ENCODE measurements around the gene CHAC1. TPM values are rescaled to one million over a fixed set of nuclear protein-coding genes. Genes with fewer than 3 reads are reported as not detected.

CHAC1 gene
- total RNA-seq, 1 experiment from 2014 or later: 8.6 TPM

DNA sequence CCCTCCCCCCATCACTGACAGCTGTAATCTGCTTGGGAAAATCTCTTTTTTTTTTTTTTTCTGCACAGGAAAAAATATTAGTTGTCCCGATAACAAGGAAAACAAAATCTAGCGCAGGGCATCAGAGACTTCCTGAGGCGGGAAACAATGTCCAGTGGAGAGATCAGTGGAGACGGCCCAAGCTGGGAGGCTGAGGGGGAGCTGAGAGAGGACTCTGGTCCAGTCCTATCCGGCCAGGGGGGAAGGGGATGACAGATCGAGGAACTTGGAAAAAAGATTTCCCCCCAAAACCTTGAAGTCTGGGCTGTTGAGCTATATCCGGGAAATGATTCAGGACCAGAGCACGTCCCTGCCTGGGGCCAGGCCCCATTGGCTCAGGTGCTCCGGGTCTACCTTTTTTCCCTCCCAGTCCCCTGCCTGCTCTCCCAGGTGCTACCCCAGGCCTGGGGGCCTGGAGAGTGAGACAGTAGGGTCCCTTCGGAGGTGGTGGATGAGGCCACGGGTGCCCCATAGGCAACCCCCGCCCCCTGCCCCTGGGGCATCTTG lies 38.1 kb upstream of the CHAC1 start:
- Histone ChIP-seq H3K79me2 (ENCODE audit: low read depth) (no peaks in the 10 kb centered on the region), H3K36me3 (ENCODE audit: low read depth) (no peaks in the 10 kb centered on the region), H3K9me3 (ENCODE audit: insufficient read depth, low read depth) (no peaks in the 10 kb centered on the region), H3K4me3 (no peak overlapping the region), H2AFZ (no peak overlapping the region), H3K4me1 (replicated peaks; ENCODE audit: insufficient read depth) (no peaks in the 10 kb centered on the region), H3K27ac (no peak overlapping the region), H3K27me3 (ENCODE audit: insufficient read depth, low read depth) (no peaks in the 10 kb centered on the region), H4K20me1 (ENCODE audit: insufficient read depth) (no peaks in the 10 kb centered on the region), H3K4me2 (no peak overlapping the region), H3F3A (ENCODE audit: insufficient read depth, low read depth) (no peaks in the 10 kb centered on the region), H3K9me2 (ENCODE audit: insufficient read depth) (no peaks in the 10 kb centered on the region)
- DNase-seq: no peak
- TF ChIP-seq EZH2 (IDR thresholded peaks at IDR 0.05; ENCODE audit: low read depth) (no peak), CTCF (conservative IDR thresholded peaks at IDR 0.05) (no peak)
- intact Hi-C loops (cut with micrococcal nuclease; ENCODE audit: unreplicated experiment): no loop called here
- ChIA-PET CTCF (no interaction called here), POLR2A (ENCODE audit: unreplicated experiment) (no interaction called here)
- BruUV-seq (replicated peaks): no TSS peak

GRCh38 chr15:40915679-40916078 lies 37.6 kb upstream of the CHAC1 start:
- Histone ChIP-seq H3K79me2 (ENCODE audit: low read depth) (no peaks in the 10 kb centered on the region), H3K4me1 (replicated peaks; ENCODE audit: insufficient read depth) (no peaks in the 10 kb centered on the region), H3K9me3 (ENCODE audit: insufficient read depth, low read depth) (no peaks in the 10 kb centered on the region), H4K20me1 (ENCODE audit: insufficient read depth) (no peaks in the 10 kb centered on the region), H3F3A (ENCODE audit: insufficient read depth, low read depth) (no peaks in the 10 kb centered on the region), H3K4me3 (no peak overlapping the region), H3K27me3 (ENCODE audit: insufficient read depth, low read depth) (no peaks in the 10 kb centered on the region), H2AFZ (no peak overlapping the region), H3K4me2 (no peak overlapping the region), H3K27ac (no peak overlapping the region), H3K9me2 (ENCODE audit: insufficient read depth) (no peaks in the 10 kb centered on the region), H3K36me3 (ENCODE audit: low read depth) (no peaks in the 10 kb centered on the region)
- POLR2A ChIA-PET (ENCODE audit: unreplicated experiment): no interaction called here
- intact Hi-C loops (cut with micrococcal nuclease; ENCODE audit: unreplicated experiment): no loop called here
- BruUV-seq (replicated peaks): no TSS peak
- no peak for DNase-seq
- TF ChIP-seq EZH2 (IDR thresholded peaks at IDR 0.05; ENCODE audit: low read depth) (no peak), CTCF (conservative IDR thresholded peaks at IDR 0.05) (no peak)
- CTCF ChIA-PET: interaction anchor here (0.8 kb wide), 1 partner anchor 48 kb away, joined by 3 read pairs; no protein-coding TSS in a partner anchor

DNA sequence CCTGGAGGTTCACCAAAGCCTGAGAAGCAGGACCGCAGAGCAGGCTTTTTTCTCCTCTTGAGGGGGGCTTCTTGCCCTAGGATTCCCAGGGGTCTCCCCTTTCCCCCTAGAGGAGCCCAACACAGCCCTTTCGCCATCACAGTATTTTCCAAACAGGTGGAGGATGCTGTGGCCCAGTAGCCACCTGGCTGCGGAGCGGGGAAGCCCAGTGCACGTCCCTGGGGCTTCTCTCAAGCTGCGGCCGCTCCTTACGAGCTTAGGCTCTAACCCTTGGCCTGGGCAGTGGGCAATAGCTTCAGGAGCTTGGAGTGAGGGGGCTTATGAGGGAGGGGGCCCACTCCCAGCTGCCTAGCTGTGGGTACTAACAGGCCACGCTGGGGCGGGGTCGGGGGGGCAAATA lies 35.7 kb upstream of the CHAC1 start:
- no peaks in the 10 kb centered on the region for H3K4me1 ChIP-seq (replicated peaks; ENCODE audit: insufficient read depth)
- ChIA-PET CTCF (interaction anchor here (0.6 to 0.7 kb wide), 2 partner anchors 10 to 59 kb away, joined by 3 to 12 read pairs; no protein-coding TSS in a partner anchor), POLR2A (ENCODE audit: unreplicated experiment) (no interaction called here)
- TF ChIP-seq CTCF (conservative IDR thresholded peaks at IDR 0.05): no peak
- no peak for TF ChIP-seq EZH2 (IDR thresholded peaks at IDR 0.05; ENCODE audit: low read depth)
- no peak for DNase-seq
- H3K36me3 ChIP-seq (ENCODE audit: low read depth): no peaks in the 10 kb centered on the region
- no peak overlapping the region for H3K27ac ChIP-seq
- no peaks in the 10 kb centered on the region for H4K20me1 ChIP-seq (ENCODE audit: insufficient read depth)
- no peak overlapping the region for H2AFZ ChIP-seq
- intact Hi-C loops (cut with micrococcal nuclease; ENCODE audit: unreplicated experiment): no loop called here
- no peaks in the 10 kb centered on the region for H3K9me2 ChIP-seq (ENCODE audit: insufficient read depth)
- BruUV-seq (replicated peaks): no TSS peak
- no peak overlapping the region for H3K4me2 ChIP-seq
- H3K79me2 ChIP-seq (ENCODE audit: low read depth): no peaks in the 10 kb centered on the region
- H3F3A ChIP-seq (ENCODE audit: insufficient read depth, low read depth): no peaks in the 10 kb centered on the region
- H3K4me3 ChIP-seq: no peak overlapping the region
- no peaks in the 10 kb centered on the region for H3K9me3 ChIP-seq (ENCODE audit: insufficient read depth, low read depth)
- no peaks in the 10 kb centered on the region for H3K27me3 ChIP-seq (ENCODE audit: insufficient read depth, low read depth)

Measured in PC-9 (cell line).